Posterior vena cava (tissue), 2 donors: ENCODE measurements around the gene SP110. TPM values are rescaled to one million over a fixed set of nuclear protein-coding genes. Genes with fewer than 3 reads are reported as not detected.

Source experiments
- DNase-seq: peaks from one replicate; pipeline ENCODE4 v3.0.0-alpha.2; 2020; ENCODE audit warnings: low spot score
- intact Hi-C, 2 donors: fragments of 100-400 bp; cut with DNase I; formaldehyde crosslinking; loops; one replicate each; pipeline versions ENCODE4 v1.14.1 to v1.14.2; 2022 to 2023
- total RNA-seq, 2 donors: library from RNA; stranded (reverse); fragmentation: NEBNext Ultra II Directional; extraction: Animal tissue kit (Norgen Biotek cat#: 25700); gene quantifications; one replicate each; pipeline ENCODE4 v1.2.1, GENCODE V29; 2021
- donor health status: DM: yes; HTN: yes; CAD: no.
- donor health status: DM: yes; HTN: yes; CAD: no.

The SP110 gene
- total RNA-seq, 2 donors from 2014 or later: 20.5 to 21.3 TPM

DNA sequence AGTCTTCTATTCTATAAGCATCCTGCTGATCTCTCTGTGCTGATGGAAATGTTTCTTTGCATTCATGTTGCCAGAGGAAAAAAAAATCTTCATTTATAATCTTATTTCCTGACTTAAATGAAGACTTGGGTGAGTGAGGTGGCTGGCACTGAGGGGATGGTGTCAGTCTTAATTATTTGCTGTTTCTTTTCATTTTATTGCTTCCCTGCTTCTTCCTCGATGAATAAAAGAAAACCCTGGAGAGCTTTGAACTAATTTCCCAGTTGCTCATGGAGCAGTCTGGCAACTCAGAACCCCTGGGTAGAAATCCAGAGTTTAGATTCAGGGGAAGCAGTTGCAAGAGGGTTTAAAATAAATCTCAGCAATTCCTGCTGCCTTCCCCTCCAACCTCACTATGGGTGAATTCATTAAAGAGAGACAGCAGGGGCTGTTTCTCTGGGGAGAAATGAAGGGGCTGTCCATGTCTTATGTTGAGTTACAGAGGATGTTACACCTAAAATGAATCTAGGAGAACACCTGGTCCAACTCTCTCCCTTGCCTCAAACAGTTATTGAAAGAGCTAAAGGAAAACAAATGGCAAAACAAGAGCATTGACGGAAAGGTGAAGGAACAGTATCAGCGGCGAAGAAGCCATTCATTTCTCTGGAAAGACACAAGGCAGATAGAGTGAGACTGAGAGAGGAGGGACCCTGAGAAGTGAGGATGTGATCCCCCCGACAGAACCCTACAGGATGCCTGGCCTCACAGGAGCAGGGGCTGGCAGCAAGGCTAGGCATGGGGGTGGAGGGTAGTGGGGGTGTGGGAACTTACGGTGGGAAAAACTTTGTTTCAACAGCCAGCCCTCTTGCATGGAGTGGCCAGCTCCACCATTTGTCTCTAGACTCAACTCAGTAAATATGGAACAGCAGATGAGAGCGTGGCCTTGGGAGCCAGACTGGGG, 41.0 kb downstream of the SP110 start:
- intact Hi-C loops: no loop called here
- DNase-seq: no peak

DNA sequence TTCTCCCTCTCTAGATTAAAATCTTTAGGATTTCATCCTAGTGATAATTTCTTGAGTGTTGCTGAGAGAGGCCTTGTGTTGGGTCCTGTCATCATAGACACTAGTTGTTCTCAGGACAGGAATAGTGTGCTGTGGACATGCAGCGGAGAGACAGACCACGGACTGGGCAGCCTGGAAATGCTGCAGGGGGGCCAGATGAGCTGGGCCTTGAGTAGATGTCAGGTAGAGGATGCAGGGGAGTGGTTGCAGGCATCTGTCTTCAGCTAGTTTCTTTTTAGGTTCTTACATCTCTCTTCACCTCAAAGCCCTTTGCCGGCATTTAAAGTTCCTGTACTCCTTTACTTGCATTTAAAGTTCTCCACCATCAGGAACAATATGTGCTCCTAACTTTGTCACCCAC, 42.8 kb downstream of the SP110 start:
- intact Hi-C loops: no loop called here
- DNase-seq: no peak

DNA sequence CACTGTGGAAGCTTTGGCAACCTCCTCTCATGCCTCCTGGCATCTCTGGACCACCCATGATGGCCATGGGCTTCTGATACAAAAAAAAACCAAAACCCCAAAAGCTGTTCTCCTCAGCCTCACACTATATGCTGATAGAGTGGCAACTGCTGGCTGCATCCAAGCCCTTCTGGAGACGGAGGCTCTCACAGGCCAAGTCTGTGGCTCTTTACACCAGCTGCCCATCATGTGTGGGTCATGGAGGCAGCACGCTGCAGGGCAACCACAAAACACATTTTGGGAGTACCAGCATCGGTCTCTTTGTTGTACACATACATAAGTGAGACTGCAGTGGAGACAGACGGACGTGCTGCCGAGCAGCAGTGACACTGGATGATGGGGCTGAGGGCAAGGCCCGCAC, 45.3 kb downstream of the SP110 start:
- intact Hi-C loops: no loop called here
- no peak for DNase-seq

DNA sequence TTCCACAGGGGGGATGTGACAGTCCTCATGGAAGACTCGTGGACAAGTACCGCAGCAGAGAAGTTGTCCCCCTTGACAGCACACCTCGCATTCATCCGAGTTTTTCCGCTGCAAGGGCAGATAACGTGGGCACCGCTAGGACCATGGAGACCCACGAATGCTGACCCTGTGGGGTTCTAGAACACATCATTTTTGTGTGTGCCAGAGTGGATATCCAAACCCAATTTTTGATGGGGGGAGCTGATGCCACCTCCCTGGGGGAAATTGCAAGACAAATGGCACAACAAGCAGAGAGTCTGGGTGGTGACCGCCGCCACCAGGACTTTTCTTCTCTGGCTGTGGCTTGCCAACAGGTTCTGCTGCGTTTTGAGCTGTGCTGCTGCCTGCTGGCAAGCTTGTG, 46.9 kb downstream of the SP110 start:
- intact Hi-C loops: no loop called here
- no peak for DNase-seq

DNA sequence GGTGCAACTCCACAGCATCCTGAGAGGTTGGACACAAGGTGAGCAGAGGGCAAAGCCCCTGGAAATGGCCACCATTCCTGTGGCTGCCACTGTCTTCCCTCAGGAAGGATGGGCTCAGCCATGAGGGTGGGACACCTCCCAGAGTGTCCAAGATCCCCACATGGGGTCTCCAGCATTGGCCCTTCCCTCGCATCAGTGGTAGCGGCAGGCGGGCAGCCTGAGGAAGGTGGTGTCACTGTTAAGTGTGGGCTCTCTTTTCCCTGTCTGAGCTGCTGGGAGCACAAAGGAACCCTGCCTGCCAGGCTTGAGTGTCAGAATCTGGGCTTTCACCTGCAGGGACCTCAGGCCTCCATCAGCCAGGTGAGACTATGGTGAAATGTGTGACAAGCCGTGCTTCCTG, 47.6 kb downstream of the SP110 start:
- no peak for DNase-seq
- intact Hi-C loops: no loop called here

DNA sequence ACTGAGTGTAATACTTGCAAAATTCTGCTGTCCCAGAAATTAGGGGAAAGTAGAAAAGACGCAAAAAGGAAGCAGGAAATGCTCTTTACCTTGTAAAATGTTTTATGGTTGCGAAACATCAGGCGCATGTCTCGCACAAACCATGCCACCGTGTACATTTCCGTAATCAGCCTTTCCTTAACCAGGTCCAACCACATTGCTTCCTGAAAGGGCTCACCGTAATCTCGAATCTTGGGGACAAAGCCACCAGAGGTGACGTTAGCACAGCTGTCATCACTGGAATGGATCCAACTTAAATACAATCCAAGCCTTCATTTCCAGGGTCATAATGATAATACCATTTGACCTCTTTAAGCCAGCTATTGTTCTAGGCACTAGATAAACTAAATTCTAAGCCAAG, 49.3 kb downstream of the SP110 start:
- intact Hi-C loops: loop anchor here in 1 of 2 donors (1.0 kb wide), 1 partner anchor 31 kb away; no protein-coding TSS in a partner anchor
- no peak for DNase-seq

DNA sequence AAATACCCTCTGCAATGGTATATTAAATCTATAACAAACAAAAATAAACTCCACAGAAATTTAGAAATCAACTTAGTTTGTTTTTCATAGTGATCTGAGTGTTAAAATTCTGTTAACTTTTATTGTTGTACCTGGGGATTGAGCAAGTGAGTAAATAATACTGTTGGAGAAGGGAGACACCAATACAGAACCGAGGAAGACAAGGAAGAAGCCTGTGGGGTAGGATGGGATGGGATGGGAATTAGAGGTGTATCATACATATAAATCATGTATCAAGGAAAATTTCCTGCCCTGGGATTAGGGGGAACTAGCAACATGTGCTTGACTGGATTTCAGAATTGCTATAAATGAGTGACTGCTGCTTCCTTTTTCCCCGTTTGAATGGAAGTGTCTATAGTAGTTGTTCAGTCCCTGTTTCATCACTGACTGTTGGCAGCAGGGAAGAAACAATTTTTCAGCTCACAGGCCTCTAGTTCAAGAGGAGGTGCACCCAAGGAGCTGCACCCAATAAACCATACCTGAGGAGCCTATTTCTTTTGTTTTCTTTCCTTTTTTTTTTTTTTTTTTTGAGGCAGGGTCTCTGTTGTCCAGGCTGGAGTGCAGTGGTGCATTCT, 53.1 kb downstream of the SP110 start:
- intact Hi-C loops: no loop called here
- DNase-seq: no peak

DNA sequence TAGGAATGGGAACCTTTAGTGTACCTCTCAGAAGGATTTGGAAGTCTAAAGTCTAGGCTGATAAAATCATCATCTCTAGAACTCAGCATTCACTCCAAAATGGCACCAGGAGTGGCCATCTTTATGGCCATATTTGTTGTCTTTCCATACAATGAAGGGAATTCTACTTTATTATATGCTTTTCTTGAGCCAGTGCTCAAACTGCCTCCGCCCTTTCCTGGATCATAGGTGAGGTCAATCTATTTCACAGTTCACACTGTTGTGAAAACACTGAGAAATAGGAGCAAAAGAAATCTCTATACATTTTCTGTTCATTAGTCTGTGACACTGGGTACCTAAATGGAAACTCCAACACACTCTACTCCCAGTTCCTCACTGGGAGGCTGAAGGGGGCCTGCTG, 55.6 kb downstream of the SP110 start:
- intact Hi-C loops: no loop called here
- no peak for DNase-seq

DNA sequence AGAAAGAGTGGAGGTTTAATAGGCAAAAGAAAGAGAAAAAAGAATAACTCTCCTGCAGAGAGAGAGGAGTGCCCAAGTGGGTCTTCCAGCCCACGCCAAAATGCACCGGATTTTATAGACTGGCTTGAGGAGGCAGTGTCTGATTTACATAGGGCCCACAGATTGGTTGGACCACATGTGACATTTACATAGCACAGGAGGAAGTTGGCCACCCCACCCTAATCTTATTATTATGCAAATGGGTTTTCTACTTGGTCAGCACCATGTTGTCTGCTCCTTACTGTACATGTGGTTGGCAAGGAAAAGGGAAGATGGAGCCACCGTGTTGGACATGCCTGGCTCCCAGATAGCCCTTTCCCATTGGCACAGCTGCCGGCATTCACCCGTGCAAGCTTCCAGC, 56.8 kb downstream of the SP110 start:
- DNase-seq: no peak
- intact Hi-C loops: no loop called here

DNA sequence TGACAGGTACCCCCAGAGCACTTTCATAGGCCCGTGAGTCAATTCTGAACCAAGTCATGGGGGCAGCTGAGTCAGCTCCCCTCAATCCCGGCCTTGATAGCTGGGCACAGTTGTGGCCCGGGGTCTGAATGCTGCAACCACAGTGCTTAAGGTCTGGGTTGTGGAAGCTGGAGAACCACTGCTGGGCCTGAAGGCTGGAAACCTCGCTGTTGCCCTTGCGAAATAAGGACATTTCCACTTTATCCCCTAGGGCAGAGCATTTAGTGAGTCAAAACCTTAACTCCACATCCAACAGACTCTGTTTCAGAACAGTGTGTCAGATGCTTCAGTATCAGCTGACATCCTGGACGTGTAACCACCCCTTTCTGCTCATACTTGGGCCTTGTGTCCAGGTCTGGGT, 58.6 kb downstream of the SP110 start:
- DNase-seq: no peak
- intact Hi-C loops: no loop called here

DNA sequence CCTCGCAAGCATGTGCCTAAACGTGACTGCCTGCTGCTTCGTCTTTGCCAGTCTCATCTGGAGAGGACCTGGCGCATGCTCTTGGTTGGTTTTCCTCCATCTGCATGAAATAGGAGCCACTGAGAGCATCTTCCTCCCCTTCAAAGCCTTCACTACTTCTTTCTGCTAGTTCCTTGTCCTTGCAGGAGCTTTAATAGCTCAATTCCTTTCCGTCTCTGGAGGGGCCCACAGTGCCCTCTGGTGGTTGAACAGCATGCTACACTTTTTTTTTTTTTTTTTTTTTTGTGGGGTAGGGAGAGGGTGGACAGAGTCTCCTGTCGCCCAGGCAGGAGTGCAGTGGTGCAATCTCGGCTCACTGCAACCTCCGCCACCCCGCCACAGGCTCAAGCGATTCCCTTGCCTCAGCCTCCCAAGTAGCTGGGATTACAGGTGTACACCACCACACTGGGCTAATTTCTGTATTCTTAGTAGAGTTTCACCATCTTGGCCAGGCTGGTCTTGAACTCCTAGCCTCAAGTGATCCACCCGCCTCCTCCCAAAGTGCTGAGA, 59.6 kb downstream of the SP110 start:
- intact Hi-C loops: no loop called here
- DNase-seq: no peak

DNA sequence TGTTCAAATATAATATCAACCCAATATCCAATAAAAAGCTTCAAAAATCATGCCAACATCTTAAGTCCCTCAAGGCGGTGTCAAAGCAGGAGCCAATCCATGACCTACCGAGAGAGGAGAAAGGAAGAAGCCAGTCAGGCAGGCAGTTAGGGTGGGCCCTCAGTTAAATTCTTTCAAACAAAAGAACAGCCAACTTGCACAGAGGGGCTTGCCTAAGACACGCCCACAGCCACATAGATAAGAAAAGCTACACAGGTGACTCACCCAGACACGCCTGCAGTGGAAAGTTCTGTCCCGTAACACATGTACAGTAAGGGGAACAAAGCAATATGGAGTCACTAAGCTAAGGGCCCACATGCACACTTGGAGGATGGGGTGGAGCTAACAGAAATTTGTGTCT, 61.3 kb downstream of the SP110 start:
- intact Hi-C loops: loop anchor here (5.0 to 10.0 kb wide), 3 partner anchors 84 to 151 kb away; no protein-coding TSS in a partner anchor
- no peak for DNase-seq

DNA sequence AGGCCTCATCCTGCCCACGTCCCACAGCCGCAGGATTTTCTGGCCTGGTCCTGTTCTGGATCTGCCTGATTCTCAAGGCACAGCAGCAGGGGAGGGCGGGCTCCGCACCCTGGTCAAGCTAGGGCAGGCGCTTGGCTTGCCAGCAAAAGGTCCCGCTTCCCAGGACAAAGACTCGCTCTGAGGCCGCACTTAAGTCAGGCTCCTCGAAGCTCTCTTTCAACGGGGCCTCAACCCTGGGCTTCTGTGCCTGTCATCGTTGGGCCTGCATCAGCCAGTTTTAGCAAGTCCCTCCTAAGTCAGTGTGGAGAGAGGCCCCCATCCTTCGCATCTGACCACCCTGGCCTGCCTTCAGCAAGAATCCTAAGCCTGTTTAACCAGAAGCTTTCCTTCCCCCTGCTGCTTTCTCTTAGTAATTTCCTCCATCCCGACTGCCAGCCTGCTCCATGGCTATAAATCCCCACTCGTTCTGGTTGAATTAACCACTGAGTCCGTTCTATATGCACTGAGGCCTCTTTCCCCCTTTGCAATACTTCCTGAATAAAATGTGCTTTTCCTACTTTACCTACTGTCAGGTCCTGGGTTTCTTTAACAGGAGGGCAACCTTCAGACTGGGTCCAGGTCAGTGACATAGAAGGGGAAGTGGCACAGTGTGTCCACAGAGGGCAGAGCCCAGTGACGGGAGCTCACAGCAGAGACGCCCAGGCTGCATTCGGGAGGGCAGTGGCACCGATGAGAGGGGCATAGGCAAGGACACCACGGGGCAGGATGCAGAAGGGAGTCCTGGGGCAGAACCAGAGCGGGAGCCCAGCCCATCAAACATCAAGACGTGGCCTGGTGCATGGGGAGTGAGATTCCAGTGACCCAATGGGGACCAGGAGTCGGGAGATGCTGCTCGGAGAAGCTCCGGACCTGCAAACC, 62.7 kb downstream of the SP110 start:
- no peak for DNase-seq
- intact Hi-C loops: loop anchor here (5.0 to 10.0 kb wide), 3 partner anchors 82 to 150 kb away; no protein-coding TSS in a partner anchor

DNA sequence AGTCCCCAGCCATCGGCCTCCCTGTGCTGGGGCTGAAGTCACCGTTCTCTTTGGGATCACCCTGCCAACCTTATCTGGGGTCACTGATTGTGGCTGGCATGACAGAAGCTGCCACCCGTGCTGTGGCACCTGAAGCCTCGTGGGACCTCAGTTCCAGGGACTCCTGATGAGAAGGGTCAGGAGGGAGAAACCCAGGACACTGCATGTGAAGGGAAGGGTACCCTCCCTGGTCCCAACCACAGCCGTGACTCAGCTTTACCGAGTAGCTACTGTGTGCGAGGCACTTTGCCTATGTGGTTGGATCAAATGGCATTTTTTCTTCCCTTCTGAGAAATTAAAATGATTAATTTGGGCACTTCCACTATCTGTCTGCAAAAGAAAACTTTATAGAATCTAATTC, 64.4 kb downstream of the SP110 start:
- no peak for DNase-seq
- intact Hi-C loops: loop anchor here (5.0 to 10.0 kb wide), 3 partner anchors 81 to 148 kb away; no protein-coding TSS in a partner anchor

DNA sequence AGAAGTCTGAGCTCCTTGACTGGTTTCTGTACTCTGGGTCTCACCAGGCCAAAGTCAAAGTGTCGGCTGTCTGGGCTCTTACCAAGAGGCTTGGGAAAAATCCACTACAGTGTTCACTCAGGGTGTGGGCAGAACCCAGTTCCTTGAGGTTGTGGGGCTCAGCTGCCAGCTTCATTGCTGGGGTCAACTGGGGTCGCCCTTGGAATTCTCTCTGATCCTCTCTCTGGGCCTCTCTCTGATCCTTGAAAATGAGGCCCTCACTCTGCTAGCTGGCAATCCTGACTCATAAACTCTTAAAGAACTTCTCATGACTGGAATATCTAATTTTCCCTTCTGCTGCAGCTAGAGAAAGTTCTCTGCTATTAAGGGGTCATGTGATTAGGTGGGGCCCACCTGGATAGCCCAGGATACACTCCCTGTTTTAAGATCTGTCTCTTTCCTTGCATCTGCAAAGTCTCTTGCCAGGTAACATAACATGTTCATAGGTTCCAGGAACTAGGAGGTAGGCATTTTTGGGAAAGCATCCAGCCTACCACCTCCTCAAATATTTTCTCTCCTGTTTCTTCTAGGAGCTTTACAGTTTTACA, 66.3 kb downstream of the SP110 start:
- intact Hi-C loops: loop anchor here in 1 of 2 donors (10.0 kb wide), 2 partner anchors 79 to 139 kb away; no protein-coding TSS in a partner anchor
- no peak for DNase-seq

DNA sequence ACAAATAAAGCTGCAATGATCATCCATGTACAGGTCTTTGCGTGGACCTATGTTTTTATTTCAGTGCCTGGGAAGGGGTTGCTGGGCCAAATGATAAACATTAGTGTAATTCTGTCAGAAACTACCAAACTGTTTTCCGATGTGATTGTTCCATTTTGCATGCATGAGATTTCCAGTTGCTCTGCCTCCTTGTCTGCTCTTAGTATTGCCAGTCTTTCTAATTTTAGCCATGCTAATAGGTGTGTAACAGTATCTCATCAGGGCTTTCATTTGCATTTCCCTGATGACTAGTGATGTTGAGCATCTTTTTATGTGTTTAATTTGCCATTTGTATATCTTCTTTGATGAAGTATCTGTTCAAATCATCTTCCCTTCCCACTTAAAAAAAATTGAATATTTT, 67.5 kb downstream of the SP110 start:
- intact Hi-C loops: loop anchor here in 1 of 2 donors (10.0 kb wide), 2 partner anchors 78 to 138 kb away; no protein-coding TSS in a partner anchor
- DNase-seq: no peak

DNA sequence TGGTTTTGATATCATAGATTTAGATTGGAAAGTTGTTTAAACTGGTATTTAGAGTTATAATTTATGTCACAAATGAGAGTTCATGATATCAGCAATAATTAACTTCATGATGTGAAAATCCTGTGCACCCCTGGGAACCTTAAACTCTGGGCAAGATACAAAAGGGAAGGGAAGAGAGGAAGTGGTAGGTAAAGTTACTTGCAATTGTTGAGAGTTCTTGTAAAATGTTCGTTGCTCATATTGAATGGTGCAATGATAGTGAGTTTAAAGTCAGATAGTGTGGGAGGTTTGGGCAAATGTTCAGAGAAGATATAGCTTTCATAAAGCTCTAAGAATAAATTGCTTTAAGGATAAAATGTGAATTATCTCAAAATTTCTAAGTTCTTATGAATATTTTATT, 75.4 kb downstream of the SP110 start:
- DNase-seq: no peak
- intact Hi-C loops: no loop called here

DNA sequence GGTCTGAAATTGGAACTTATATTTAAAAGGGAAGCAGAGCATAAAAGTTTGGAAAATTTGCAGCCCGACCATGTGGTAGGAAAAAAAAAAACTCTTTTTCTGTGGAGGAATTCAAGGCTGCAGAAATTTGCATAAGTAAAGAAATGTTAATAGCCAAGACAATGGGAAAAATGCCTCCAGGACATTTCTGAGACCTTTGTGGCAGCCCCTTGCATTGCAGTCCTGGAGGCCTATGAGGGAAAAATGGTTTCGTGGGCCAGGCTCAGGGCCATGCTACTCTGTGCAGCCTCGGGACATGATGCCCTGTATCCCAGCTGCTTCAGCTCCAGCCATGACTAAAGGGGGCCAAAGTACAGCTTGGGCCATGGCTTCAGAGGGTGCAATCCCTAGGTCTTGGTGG, 79.1 kb downstream of the SP110 start:
- no peak for DNase-seq
- intact Hi-C loops: no loop called here
